GM12878 (cell line): ENCODE data around the gene SARM1.

Source experiments
- GABPA ChIP-seq: IDR thresholded peaks from 2 replicates; pipeline ENCODE4 v1.6.1; 2014; ENCODE audit warnings: antibody characterized with exemption, low read depth, mild to moderate bottlenecking, inconsistent platforms
- HDAC6 ChIP-seq: fragments of 200-600 bp; sonication (generic); IDR thresholded peaks from one replicate; pipeline ENCODE4 v1.8.0; 2017; ENCODE audit warnings: antibody characterized with exemption; ENCODE audit not compliant: unreplicated experiment
- POLR2A ChIP-seq: IDR thresholded peaks from 2 replicates; pipeline ENCODE4 v1.6.1; 2011; ENCODE audit warnings: low read depth, mild to moderate bottlenecking, low read length
- ZSCAN29 ChIP-seq: fragments of 450-650 bp; IDR thresholded peaks from 2 replicates; pipeline ENCODE4 v1.6.1; 2017; ENCODE audit warnings: mild to moderate bottlenecking, moderate library complexity
- TF ChIP-seq, protein P1 (sequence below), 3 experiments: IDR thresholded peaks in 2 of 3; conservative IDR thresholded peaks in 1 of 3; 2 replicates each; pipeline ENCODE4 v1.5.1; 2011; ENCODE audit warnings: low read depth in 3 of 3, low read length in 3 of 3, mild to moderate bottlenecking in 3 of 3, control low read depth in 2 of 3, moderate library complexity in 2 of 3, inconsistent platforms in 1 of 3, mixed read lengths in 1 of 3; ENCODE audit not compliant: control insufficient read depth in 2 of 3, insufficient read depth in 1 of 3; ENCODE audit errors: extremely low read depth in 1 of 3
- TF ChIP-seq, protein P2 (sequence below): IDR thresholded peaks from 2 replicates; pipeline ENCODE4 v1.6.1; 2011; ENCODE audit warnings: low read depth, low read length, improper control_type of control experiment, borderline replicate concordance

- no peak for TF ChIP-seq POLR2A
- TF ChIP-seq HDAC6 = no peak
- TF ChIP-seq, protein P1, sequence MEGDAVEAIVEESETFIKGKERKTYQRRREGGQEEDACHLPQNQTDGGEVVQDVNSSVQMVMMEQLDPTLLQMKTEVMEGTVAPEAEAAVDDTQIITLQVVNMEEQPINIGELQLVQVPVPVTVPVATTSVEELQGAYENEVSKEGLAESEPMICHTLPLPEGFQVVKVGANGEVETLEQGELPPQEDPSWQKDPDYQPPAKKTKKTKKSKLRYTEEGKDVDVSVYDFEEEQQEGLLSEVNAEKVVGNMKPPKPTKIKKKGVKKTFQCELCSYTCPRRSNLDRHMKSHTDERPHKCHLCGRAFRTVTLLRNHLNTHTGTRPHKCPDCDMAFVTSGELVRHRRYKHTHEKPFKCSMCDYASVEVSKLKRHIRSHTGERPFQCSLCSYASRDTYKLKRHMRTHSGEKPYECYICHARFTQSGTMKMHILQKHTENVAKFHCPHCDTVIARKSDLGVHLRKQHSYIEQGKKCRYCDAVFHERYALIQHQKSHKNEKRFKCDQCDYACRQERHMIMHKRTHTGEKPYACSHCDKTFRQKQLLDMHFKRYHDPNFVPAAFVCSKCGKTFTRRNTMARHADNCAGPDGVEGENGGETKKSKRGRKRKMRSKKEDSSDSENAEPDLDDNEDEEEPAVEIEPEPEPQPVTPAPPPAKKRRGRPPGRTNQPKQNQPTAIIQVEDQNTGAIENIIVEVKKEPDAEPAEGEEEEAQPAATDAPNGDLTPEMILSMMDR (IDR thresholded peaks at IDR 0.05 in 2 of 3, conservative IDR thresholded peaks at IDR 0.05 in 1 of 3; ENCODE audit: control insufficient read depth in 2 of 3, extremely low read depth in 1 of 3, insufficient read depth in 1 of 3, low read depth in 3 of 3, low read length in 3 of 3) = no peak
- no peak for TF ChIP-seq GABPA
- TF ChIP-seq, protein P2, sequence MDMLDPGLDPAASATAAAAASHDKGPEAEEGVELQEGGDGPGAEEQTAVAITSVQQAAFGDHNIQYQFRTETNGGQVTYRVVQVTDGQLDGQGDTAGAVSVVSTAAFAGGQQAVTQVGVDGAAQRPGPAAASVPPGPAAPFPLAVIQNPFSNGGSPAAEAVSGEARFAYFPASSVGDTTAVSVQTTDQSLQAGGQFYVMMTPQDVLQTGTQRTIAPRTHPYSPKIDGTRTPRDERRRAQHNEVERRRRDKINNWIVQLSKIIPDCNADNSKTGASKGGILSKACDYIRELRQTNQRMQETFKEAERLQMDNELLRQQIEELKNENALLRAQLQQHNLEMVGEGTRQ = no peak
- TF ChIP-seq ZSCAN29 = no peak
Observed at GRCh38 chr17:28339431-28339830, 32.1 kb upstream of the SARM1 start.
